ENCODE measurements around the gene TMEM181. TPM values are rescaled to one million over a fixed set of nuclear protein-coding genes. Genes with fewer than 3 reads are reported as not detected.
"Not testable (repeated sequence)": the region's sequence is repeated elsewhere in the genome, so short reads cannot be mapped to it uniquely, and the experiment has no call there.

Gene TMEM181
- total RNA-seq, 8 experiments from 2014 or later: 14.4 to 43.9 (median 25.9) TPM

- in situ Hi-C loops (cut with MboI; ENCODE audit: low pct_unique_long_range_greater_than_20kb in 2 of 9, low sequenced_read_pairs in 9 of 9, unreplicated experiment in 9 of 9): no loop called here
- no peak overlapping the region for H3K4me3 ChIP-seq
- no peak for ATAC-seq (replicated peaks in 6 of 8)
- 63 to 93% (median 82%) methylated on average over 3 to 6 of the region's 6 CpGs for WGBS, 10 experiments
- H3K27ac ChIP-seq: no peak overlapping the region
- peaks cover 9 to 18% of the 10 kb centered on the region in 2 donors for H3K4me1 ChIP-seq (replicated peaks in 1 of 2)
These were observed 20.0 kb upstream of the TMEM181 start for GRCh38 chr6:158539881-158540280.

- Histone ChIP-seq H3K27ac (no peak overlapping the region), H3K4me1 (replicated peaks in 1 of 2) (peaks cover 0 to 4% of the 10 kb centered on the region in 2 donors), H3K4me3 (no peak overlapping the region)
- 34 to 100% (median 82%) methylated on average over 1 to 10 of the region's 12 CpGs; no CpG with 5 or more reads in 2 of the 10 experiments for WGBS, 10 experiments
- ATAC-seq (replicated peaks in 6 of 8): no peak
- in situ Hi-C loops (cut with MboI; ENCODE audit: low pct_unique_long_range_greater_than_20kb in 2 of 9, low sequenced_read_pairs in 9 of 9, unreplicated experiment in 9 of 9): no loop called here
These were observed 16.2 kb upstream of the TMEM181 start for GRCh38 chr6:158543606-158544185.

GRCh38 chr6:158544428-158544827 is 15.5 kb upstream of the TMEM181 start:
- Histone ChIP-seq H3K4me1 (replicated peaks in 1 of 2) (peaks cover 0 to 3% of the 10 kb centered on the region in 2 donors), H3K4me3 (no peak overlapping the region), H3K27ac (no peak overlapping the region)
- in situ Hi-C loops (cut with MboI; ENCODE audit: low pct_unique_long_range_greater_than_20kb in 2 of 9, low sequenced_read_pairs in 9 of 9, unreplicated experiment in 9 of 9): no loop called here
- ATAC-seq (replicated peaks in 6 of 8): no peak
- 50 to 80% (median 71%) methylated on average over 1 to 6 of the region's 12 CpGs; no CpG with 5 or more reads in 4 of the 10 experiments for WGBS, 10 experiments

DNA sequence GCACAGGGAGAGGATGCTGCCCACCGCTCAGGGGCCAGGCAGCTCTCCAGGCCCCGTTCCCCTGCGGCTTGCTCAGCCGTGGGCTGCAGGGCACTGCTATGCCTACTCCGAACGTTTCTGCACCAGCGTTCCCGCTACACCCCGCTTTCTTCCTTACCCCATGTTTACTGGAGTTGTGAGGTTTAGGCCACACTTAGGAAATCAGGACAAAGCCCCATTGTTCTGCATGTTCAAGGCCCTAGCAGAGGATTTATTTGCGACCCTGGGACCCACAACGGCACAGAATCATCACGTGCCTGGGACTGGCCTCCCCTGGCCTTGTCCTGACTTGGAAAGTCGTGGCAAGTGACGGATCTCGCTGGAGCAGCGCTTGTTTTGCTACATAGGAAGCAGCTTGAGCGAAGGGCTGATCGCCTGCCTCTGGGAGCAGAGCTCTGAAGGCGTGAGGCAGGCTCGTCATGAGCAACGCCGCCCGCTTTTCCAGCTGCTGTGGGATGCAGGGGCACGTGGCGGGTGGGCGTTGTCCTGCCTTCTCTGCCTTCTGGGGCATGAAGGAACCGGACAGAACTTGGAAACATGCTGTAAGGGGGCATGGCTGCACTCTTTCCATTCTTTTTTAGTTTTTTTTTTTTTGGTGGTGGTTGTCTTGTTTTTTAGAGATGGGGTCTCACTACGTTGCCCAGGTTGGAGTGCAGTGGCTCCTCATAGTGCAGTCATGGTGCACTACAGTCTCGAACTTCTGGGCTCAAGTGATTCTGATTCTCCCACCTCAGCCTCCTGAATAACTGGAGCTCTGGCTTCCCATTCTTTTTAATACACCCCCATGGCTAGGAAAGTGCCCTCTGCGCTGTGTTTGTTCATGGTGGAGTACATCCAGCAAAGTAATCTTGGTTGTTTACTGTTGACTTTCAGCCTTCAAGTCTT is 14.6 kb upstream of the TMEM181 start:
- peak in 5 of 8 experiments; percentile 17 to 84 (median 40) for ATAC-seq (replicated peaks in 6 of 8)
- WGBS, 10 experiments: 58 to 100% (median 84%) methylated on average over 1 to 15 of the region's 30 CpGs; no CpG with 5 or more reads in 2 of the 10 experiments
- Histone ChIP-seq H3K27ac (no peak overlapping the region), H3K4me1 (replicated peaks in 1 of 2) (peaks cover 0 to 3% of the 10 kb centered on the region in 2 donors), H3K4me3 (no peak overlapping the region)
- in situ Hi-C loops (cut with MboI; ENCODE audit: low pct_unique_long_range_greater_than_20kb in 2 of 9, low sequenced_read_pairs in 9 of 9, unreplicated experiment in 9 of 9): no loop called here

DNA sequence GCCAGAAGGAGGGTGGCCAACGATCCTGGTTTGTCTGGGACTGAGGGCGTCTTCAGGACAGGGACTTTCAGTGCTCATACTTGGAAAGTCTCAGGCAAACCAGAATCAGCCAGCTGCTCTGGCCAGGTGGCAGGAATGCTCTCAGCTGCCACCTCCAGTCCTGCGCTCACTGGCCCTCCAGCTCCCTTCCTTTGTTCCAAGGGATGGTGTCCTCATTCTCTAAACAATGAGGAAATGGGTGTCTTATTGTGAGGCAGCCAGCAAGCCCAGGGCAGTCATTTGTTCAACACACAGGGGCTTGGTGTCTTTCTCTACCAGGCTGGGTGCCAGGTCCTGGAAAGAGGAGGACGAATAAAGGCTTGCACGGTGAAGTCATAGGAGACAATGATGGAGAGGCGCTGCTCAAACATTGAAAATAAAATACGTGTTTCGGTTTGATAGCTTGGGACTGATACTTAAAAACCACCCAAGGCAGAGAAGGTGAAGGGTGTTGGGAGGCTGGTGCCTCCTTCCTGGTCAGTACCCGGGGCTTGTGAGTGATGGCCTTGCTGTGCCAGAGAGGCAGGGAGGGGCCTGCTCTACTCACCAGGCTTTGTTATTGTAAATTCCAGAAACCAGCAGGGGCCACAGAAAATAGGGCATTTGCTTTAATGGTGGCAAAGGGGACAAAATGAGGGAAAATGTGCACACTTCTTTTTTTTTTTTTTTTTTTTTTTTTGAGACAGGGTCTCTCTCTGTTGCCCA is 11.3 kb upstream of the TMEM181 start:
- Histone ChIP-seq H3K4me1 (replicated peaks in 1 of 2) (peaks cover 0 to 3% of the 10 kb centered on the region in 2 donors), H3K4me3 (no peak overlapping the region), H3K27ac (no peak overlapping the region)
- in situ Hi-C loops (cut with MboI; ENCODE audit: low pct_unique_long_range_greater_than_20kb in 2 of 9, low sequenced_read_pairs in 9 of 9, unreplicated experiment in 9 of 9): no loop called here
- peak in 5 of 8 experiments; percentile 65 to 95 (median 76) for ATAC-seq (replicated peaks in 6 of 8)
- 49 to 100% (median 78%) methylated on average over 1 to 8 of the region's 9 CpGs; no CpG with 5 or more reads in 2 of the 10 experiments for WGBS, 10 experiments

- in situ Hi-C loops (cut with MboI; ENCODE audit: low pct_unique_long_range_greater_than_20kb in 2 of 9, low sequenced_read_pairs in 9 of 9, unreplicated experiment in 9 of 9): no loop called here
- no peak for ATAC-seq (replicated peaks in 6 of 8)
- Histone ChIP-seq H3K27ac (no peak overlapping the region), H3K4me3 (no peak overlapping the region), H3K4me1 (replicated peaks in 1 of 2) (peaks cover 0 to 3% of the 10 kb centered on the region in 2 donors)
- WGBS, 10 experiments: 32 to 93% (median 79%) methylated on average over 1 to 6 of the region's 6 CpGs
These were observed 7.7 kb upstream of the TMEM181 start for GRCh38 chr6:158552055-158552795.

DNA sequence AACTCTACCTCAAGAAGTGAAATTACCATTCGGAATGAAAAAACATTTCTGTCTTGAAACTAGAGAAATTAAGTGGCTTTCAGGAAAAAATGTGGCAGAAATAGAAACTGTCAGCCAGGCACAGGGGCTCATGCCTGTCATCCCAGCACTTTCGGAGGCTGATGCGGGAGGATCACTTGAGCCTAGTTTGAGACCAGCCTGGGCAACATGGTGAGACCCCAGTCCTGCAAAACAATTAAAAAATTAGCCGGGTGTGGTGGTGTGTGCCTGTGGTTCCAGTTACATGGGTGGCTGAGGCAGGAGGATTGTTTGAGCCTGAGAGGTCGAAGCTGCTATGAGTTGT is 7.1 kb upstream of the TMEM181 start:
- in situ Hi-C loops (cut with MboI; ENCODE audit: low pct_unique_long_range_greater_than_20kb in 2 of 9, low sequenced_read_pairs in 9 of 9, unreplicated experiment in 9 of 9): no loop called here

GRCh38 chr6:158554611-158555361 is 5.1 kb upstream of the TMEM181 start:
- Histone ChIP-seq H3K27ac (no peak overlapping the region), H3K4me3 (no peak overlapping the region), H3K4me1 (replicated peaks in 1 of 2) (peaks cover 0 to 5% of the 10 kb centered on the region in 2 donors)
- in situ Hi-C loops (cut with MboI; ENCODE audit: low pct_unique_long_range_greater_than_20kb in 2 of 9, low sequenced_read_pairs in 9 of 9, unreplicated experiment in 9 of 9): no loop called here
- WGBS, 10 experiments: 58 to 100% (median 94%) methylated on average over 3 to 4 of the region's 4 CpGs; no CpG with 5 or more reads in 1 of the 10 experiments
- ATAC-seq (replicated peaks in 6 of 8): no peak

More for the DNA sequence above, 7.1 kb upstream of the TMEM181 start:
- Histone ChIP-seq H3K27ac (no peak overlapping the region), H3K4me1 (replicated peaks in 1 of 2) (peaks cover 0 to 3% of the 10 kb centered on the region in 2 donors), H3K4me3 (no peak overlapping the region)
- no peak for ATAC-seq (replicated peaks in 6 of 8)
- WGBS, 10 experiments: 81 to 100% (median 97%) methylated on average over 1 to 5 of the region's 5 CpGs; no CpG with 5 or more reads in 2 of the 10 experiments

GRCh38 chr6:158556113-158556512 is 3.8 kb upstream of the TMEM181 start:
- WGBS, 10 experiments: 69 to 89% (median 82%) methylated on average over 1 to 7 of the region's 7 CpGs
- in situ Hi-C loops (cut with MboI; ENCODE audit: low pct_unique_long_range_greater_than_20kb in 2 of 9, low sequenced_read_pairs in 9 of 9, unreplicated experiment in 9 of 9): no loop called here
- Histone ChIP-seq H3K4me1 (replicated peaks in 1 of 2) (peaks cover 4 to 8% of the 10 kb centered on the region in 2 donors), H3K4me3 (no peak overlapping the region), H3K27ac (no peak overlapping the region)
- no peak for ATAC-seq (replicated peaks in 6 of 8)

DNA sequence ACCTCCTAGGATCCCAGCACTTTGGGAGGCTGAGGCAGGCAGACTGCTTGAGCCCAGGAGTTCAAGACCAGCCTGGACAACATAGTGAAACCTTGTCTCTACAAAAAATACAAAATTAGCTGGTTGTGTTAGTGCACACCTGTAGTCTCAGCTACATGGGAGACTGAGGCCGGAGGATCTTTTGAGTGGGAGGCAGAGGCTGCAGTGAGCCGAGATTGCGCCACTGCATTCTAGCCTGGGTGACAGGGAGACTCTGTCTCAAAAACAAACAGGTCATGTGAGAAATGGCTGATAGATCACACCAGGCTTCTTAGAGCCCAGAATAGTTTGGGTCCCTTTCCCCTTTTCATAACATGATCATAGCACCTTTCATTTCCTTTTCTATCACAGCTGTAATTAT is 2.8 kb upstream of the TMEM181 start:
- H3K27ac ChIP-seq; in situ Hi-C loops (cut with MboI; ENCODE audit: low pct_unique_long_range_greater_than_20kb in 2 of 9, low sequenced_read_pairs in 9 of 9, unreplicated experiment in 9 of 9); H3K4me3 ChIP-seq; ATAC-seq (replicated peaks in 6 of 8): not testable (repeated sequence)
- 75 to 100% (median 100%) methylated on average over 1 to 3 of the region's 3 CpGs; no CpG with 5 or more reads in 5 of the 10 experiments for WGBS, 10 experiments
- peaks cover 14 to 18% of the 10 kb centered on the region in 2 donors for H3K4me1 ChIP-seq (replicated peaks in 1 of 2)

DNA sequence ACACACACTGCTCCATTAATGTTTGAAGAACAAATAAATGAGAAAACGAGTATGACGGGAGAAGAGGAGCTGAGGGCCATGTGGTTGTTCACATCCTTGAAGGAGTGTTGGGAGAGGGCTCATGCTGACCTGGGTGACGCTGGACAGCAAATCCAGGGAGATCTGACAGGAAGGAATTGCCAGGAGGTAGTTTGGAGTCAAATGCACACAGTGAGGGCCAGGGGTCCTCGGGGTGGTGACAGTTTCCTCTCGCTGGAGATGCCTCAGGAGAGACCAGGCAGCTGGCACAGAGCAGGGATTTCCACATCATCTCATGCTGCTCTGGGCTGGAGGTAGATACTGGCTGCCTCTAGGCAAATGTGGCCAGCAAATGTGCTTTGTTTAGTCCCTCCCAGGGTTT is 2.0 kb upstream of the TMEM181 start:
- Histone ChIP-seq H3K27ac (no peak overlapping the region), H3K4me3 (no peak overlapping the region), H3K4me1 (replicated peaks in 1 of 2) (peaks cover 15 to 22% of the 10 kb centered on the region in 2 donors)
- 43 to 100% (median 81%) methylated on average over 1 to 5 of the region's 5 CpGs; no CpG with 5 or more reads in 1 of the 10 experiments for WGBS, 10 experiments
- ATAC-seq (replicated peaks in 6 of 8): no peak
- in situ Hi-C loops (cut with MboI; ENCODE audit: low pct_unique_long_range_greater_than_20kb in 2 of 9, low sequenced_read_pairs in 9 of 9, unreplicated experiment in 9 of 9): no loop called here
